Pons (tissue), 1 donor: Measurements from ENCODE around the gene PCCA.
A peak's percentile ranks its signal among the peaks of the same experiment; 100 is the strongest.
"Not testable (repeated sequence)": the region's sequence is repeated elsewhere in the genome, so short reads cannot be mapped to it uniquely, and the experiment has no call there.

Source experiments
- DNase-seq: peaks from one replicate; pipeline ENCODE4 v3.0.0-alpha.2; 2016; ENCODE audit warnings: low spot score

The PCCA gene

DNA sequence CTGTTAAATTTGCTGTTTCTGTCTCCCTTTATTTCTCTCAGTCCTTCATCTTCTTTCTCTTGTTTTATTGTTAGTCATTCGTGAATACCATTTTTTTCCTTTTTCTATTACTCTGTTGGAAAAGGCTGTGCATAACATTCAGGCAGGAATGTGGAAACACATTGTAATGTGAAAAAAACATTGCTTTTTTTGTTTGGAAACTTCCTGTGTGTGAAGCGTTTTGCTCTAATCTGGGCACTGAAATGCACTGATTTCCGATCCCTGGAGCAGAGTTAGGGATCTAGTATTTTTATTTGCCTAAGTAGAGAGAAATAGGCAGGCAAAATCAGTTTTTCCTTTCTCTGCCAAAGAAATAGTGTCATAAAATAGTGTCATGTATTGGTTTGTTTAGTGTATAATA is 155.5 kb downstream of the PCCA start:
- no peak for DNase-seq

DNA sequence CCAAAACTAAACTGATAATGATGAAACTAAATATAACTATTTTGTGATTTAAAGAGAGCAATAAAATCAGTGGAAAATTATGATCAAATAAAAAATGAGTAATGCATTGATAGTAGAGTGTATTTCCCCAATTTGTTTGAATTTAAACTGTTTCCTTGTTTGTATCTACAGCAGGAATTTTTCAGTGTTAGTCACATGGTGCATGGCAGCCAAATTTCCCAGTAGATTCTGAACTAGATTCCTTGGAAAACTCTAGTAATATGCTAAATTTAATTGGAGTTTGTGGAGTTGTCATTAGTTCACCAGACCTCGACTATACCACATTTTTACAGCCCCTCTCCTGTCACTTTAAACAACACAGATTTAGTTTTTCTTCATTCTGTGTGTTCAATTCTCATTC is 156.2 kb downstream of the PCCA start:
- DNase-seq: no peak

DNA sequence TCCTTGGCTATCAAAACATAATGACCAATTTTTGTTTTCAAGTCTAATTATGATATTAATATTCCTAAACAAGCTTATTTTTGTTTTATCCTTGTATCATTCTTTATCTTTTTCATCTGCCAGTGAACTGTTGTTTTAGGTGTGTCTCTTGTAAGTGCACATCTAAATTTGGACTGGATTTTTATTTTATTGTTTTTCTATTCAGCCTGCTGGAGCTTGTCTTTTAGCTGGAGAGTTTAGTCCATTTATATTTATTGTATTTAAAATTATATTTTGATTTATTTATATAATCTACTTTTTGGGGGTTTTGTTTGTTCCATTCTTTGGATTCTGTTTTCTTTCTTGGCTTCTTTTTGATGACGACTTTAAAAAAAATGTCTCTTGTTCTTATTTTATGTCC is 159.0 kb downstream of the PCCA start:
- no peak for DNase-seq

DNA sequence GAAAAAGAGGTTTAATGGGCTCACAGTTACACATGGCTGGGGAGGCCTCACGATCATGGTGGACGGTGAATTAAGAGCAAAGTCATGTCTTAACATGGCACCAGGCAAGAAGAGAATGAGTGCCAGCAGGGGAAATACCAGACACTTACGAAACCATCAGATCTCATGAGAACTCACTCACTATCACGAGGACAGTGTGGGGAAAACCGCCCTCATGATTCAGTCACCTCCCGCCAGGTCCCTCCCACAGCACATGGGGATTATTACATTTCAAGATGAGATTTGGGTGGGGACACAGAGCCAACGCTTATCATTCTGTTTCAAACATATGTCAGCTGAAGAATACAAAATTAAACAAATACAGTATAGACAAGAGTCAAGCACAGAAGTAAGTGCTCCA is 165.1 kb downstream of the PCCA start:
- no peak for DNase-seq

DNA sequence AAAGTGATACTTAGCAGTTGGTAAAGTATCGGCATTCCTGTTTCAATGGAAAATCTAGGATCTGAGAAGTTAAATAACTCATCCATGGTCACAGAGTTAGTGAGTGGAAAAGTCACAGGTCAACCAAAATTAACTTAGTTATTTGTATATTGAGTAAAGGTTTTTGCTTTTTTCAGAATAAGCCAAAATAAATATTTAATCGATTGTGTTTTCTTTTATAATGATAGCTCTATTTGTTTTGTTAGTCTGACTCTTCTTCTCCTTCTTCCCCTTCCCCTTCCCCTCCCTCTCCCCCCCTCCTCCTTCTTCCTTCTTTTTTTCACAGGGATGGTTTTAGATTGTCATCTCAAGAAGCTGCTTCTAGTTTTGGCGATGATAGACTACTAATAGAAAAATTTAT is 173.5 kb downstream of the PCCA start:
- DNase-seq: no peak

DNA sequence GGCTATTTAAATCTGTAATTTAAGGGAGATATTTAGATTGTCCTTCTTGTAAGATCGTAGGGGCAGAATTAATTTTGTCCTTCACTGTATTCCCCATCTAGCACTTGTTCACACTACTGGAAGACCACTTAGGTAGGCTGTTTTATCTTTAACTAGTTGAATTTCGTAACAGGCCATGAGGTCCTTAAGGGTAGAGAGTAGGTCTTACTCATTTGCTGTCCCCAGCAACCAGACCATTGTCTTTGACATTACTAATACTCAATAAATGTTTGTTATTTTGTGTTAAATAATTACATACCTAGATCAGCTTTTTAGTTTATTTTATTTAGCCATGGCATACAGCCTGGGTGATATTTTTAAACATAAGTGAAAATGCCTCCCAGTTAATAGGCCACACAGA is 177.1 kb downstream of the PCCA start:
- DNase-seq: no peak

DNA sequence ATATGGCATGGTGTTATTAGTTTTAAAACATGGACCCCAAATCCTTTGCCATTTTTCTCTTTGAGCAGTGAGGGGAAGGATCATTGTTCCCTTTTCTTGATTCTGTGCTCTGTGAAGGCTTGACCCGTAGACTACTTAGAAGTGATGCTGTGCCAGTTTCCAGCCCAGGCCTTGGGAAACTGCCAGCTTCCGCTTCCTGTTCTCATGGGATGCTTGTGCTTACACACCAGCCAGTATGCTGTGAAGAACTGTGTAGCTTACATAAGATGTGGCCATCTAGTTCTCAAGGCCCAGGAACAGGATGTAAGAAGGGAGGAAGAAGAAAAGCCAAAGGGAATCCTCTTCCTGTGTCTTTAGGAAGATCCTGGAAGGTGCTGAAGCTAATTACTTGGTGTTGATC is 180.9 kb downstream of the PCCA start:
- DNase-seq: peak; percentile 87

DNA sequence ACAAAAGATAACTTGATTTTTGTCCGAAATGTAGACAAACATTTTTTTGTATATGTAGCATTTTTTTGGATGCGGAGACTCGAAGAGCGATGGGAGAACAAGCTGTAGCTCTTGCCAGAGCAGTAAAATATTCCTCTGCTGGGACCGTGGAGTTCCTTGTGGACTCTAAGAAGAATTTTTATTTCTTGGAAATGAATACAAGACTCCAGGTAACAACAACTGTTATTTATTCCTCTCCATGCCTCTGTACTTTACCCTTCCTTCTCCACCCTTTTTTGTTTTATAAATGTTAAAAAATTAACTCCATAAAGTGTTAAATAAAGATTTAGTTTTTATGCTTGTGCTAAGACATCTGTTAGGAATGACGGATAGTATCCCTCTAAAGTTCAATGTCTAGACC is 184.2 kb downstream of the PCCA start:
- DNase-seq: no peak

DNA sequence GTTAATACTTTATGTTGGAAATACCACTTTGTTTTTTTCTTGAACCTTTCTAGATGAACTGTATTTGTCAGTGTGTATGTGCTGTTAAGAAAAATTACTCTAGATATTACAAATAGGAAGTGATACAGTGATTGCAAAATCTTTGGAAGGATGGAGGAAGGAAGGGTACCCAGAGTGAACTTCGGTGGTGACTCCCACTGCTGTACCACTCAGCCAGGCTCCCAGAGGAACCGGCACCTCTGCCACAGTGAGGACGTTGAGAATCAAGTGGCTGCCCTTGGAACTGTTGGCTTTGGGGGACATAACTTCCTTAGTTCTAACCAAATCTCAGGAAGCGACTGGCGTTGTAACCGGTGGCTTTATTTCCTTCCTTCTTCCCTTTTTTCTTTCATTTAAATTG is 184.7 kb downstream of the PCCA start:
- no peak for DNase-seq

DNA sequence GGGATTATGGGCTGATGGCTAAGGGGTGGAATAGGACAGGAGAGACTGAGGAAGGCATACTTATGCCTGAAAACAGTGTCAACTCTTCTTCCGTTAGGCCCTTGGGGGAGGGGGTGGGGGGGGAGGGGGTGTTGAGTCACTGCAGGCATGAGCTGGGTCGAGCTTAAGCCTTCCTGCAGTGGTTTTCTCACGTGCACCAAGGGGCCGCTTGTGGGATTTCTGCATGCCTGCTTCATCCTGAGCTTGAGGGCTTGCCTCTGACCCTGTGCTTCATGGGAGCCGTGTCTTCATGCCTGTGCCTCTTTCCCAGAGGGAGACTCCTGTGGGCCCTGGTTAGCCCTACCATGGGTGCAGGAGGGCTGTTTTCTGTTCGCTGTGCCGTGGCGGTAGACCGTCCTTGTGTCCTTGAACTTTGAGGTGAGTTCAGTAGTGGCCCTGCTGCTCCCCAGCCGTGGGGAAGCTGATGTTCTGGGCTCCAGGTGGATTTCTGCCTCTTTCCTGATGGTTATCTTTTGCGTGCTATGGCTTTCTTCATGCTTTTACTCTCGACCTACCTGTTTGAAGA is 186.1 kb downstream of the PCCA start:
- no peak for DNase-seq

DNA sequence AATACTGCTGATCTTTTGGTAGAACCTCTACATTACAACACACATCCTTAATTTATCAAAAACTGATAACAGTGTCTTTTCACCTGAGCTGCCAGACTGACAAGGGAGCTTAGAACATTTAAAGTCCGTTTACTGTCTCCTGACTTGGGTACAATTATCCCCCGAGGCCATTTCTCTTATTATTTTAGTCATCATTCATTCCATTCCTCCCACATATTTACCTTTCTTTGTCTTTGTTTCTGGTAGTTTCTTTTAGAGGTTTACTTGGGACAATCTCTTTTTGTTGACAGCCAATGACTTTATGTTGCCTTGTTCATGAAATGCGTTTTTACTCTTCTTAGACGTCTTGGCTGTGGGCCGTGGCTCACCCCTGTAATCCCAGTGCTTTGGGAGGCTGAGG is 186.9 kb downstream of the PCCA start:
- no peak for DNase-seq

DNA sequence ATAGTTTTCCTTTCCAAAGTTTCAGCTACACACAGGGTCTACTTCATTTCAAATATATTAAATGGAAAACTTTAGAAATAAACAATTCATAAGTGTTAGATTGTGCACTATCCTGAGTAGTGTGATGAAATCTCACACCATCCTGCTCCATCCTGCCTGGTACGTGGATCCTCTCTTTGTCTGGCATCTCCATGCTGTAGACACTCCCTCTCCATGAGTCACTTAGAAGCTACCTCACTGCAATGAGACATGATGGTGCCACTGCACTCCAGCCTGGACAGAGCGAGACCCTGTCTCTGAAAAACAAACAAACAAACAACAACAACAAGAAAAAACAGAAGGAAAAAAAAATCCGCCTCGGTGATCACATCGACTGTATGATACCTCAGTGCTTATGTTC is 191.8 kb downstream of the PCCA start:
- no peak for DNase-seq

DNA sequence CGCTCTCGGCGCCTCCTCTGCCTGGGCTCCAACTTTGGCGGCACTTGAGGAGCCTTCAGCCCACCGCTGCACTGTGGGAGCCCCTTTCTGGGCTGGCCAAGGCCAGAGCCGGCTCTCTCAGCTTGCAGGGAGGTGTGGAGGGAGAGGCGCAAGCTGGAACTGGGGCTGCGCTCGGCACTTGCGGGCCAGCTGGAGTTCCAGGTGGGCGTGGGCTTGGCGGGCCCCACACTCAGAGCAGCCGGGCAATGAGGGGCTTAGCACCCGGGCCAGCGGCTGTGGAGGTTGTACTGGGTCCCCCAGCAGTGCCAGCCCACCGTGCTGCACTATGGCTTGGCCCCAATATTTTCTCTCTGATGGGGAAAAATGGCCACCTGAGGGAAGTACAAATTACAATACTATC is 193.4 kb downstream of the PCCA start:
- DNase-seq: not testable (repeated sequence)

DNA sequence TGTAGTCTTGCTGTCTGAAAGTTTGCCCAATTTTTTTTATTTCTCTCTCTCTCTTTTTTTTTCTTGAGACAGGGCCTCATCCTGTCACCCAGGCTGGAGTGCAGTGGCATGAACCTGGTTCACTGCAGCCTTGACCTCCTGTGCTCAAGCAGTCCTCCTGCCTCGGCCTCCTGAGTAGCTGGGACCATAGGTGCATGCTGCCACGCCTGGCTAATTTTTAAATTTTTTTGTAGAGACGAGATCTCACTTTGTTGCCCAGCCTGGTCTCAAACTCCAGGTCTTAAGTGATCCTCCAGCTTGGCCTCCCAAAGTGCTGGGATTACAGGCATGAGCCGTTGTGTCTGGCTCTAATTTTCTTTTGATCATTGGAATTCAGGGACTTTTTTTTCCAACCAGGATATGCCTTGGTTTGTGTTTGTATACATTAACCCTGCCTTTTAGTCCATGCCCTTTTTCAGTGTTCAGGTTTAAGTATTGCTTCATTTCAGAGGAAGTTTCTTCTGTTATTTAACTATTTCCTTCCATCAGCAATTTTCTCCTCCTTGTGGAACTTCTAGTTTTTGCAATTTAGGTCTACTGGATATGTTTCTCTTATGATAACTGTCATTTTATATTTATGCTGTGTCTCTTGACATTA is 201.4 kb downstream of the PCCA start:
- DNase-seq: no peak

DNA sequence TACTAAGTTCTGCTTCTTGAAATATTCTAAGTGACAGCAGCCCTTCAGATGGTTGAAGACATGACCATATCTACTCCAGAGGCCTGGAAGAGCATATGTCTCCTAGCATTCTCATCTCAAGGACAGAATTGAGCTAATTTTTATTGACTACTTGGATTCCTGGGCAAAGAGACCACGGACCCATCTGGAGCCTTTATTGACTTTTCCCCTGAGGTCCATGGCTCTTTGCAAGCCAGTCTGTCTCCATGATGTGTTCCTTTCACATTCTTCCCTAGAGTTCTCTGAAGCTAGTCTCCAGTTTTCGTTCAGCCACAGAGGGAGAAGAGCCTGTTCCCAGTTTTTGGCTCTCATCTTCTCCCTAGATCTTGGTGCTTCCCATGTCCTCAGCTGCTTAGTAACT is 202.7 kb downstream of the PCCA start:
- no peak for DNase-seq

DNA sequence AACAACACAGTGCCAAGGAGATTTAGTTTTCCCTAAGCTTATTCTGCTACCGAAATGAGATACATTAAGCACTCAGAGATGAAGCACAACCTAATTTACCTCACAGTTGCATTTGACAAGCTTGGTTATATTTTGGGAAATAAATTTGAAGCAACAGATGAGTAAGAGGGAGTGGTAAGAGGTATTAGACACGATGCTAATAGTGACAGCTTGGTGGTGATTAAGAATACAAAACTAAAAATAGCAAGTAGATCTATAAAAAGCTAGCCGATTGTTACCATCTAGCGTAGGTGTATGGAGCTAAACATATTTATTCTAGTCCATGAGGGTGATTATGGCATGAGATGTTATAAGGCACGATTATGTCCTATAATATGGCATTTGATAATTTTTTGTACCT is 208.5 kb downstream of the PCCA start:
- no peak for DNase-seq

DNA sequence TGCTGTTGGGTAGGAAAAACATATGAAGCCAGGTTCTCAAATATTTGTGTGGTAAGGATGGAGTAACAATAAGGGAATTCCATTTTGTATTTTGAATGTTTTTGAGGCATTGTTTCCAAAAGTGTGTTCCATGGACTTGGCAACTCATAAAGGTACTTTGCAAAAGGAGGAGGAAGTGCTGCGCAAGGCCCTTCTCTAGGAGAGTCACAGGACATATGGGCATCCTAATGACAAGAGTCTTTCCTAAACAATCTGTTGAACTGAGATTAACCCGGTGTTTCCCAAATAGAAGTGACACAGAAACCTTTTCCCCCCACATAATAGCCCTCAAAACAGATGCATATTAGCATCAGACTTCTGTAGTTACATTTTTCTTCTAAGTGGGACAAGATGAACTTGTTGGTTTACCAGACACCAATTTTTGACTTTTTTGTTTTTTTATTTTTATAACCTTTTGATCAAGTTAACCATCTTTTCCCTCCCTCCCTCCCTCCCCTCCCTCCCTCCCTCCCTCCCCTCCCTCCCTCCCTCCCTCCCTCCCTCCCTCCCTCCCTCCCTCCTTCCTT is 209.3 kb downstream of the PCCA start:
- DNase-seq: no peak

DNA sequence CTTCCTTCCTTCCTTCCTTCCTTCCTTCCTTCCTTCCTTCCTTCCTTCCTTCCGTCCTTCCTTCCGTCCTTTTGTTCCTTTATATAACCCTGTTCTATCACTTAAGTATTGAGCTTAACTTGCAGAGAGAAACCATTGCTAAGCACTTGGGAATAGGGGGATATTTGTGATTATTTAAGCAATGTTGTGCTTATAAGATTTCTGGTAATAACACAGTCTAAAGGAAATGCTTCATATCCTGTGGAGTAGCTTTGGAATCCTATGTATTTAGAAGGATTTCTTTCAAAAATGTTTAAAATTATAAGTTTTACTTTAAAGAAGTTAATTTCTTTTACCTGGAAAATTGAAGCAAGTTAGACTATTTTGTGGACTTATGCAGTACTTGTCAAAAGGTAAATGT is 209.8 kb downstream of the PCCA start:
- DNase-seq: no peak

DNA sequence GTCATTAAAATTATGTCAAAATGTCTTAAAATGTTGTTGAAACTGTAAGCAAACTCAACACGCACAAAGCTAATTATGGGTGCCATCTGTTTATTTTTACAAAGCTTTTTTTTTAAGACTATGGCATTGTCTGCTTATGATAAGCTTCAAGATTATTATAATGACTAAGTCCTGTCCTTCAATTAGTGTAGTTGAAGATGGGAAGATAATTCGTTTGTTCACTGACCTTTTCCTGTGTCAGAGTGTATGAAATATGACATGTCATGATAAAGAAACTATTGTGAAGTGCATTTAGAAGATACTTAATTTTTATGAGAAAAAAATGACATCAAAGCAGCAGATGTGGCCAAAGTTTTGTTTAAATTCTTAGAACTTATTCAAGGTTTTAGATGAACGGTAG is 211.3 kb downstream of the PCCA start:
- no peak for DNase-seq

DNA sequence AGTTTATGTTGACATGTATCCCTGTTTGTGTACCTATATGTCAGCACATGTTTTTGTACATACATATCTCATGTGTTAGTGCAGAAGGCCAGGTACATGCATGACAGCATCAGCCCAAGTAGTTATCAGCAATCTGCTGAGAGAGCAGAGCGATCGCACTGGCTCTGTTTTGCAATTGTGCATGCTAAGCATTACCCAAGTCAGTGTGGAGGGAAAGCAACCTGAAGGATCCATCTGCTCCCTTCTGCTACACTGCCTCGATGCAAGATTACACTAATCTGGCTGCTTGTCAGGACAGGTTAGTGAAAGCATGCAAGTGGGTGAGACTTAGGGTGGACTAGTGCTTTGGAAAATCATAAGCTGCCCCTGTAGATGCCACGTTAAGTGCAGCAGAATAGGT is 211.8 kb downstream of the PCCA start:
- no peak for DNase-seq

DNA sequence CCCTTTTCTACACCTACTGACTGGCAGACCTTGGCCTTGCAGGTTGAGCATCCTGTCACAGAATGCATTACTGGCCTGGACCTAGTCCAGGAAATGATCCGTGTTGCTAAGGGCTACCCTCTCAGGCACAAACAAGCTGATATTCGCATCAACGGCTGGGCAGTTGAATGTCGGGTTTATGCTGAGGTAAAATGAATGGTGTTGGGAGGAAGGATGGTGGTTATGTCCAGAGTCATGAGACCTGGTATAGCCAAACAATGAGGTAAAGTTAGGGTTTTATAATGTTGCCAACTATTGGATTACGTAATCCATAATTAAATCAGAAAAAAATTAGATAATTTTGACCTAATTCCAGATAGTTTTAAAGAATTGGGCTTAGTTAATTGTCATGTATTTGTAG is 212.5 kb downstream of the PCCA start:
- no peak for DNase-seq

DNA sequence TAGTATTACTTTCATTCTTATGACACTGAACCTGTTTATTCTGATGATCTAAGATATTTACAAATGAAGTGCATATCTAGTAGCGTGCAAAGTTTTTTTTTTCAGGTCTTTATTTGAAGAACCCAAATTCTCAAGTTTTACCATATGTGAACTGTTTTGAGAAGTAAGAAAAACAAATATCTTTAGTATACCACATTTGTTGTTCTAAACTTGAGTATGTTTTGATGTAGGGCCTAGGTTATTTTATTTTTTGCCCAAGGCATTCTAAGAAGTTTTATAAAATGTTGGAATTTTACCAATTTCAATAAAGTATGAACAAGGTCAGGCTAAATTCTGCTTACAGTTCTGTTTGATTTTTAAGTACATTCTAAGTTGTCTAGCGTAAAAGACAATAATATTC is 213.5 kb downstream of the PCCA start:
- no peak for DNase-seq

DNA sequence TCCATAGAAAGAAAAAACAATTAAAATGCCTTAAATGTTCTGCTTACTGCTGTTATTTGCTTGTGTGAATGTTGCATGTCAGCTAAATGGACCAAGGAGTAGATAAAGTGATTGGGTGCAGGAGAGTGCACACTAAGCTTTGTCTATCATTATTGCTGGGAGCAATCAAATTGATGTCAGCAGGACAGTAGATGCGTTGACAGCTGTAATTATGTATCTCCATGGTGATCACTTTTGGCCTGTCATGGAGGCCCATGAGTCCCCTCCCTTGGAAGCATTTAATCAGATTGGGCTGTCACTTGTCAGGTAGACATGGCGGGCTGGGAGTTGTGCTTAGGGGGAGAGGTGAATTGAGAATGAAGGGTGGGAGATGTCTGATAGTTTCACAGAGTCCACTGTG is 215.3 kb downstream of the PCCA start:
- DNase-seq: no peak

DNA sequence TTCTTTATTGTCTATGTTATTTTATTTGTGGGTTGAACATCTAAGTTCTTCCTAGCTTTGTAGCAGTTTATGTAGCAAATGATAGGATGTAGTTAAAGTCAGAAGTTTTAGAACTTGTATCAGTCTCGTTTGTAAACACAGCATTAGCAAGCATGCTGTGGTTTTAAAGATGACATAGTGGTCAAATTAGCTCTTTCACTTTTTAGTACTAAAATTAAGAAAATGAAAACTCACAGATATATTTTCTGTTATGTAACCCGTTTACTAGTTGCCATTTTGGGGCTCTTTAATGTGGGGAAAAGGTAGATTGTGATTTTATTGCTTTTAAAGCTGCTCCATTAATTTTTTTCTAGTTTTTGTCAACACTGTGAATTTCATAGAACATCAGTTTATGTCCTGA is 216.5 kb downstream of the PCCA start:
- no peak for DNase-seq
